Stimulated activated CD4-positive, alpha-beta T cell treated with anti-CD3 and anti-CD28 coated beads, Interleukin-1b, Interleukin-23, amount 100 ng/mL, for 4 hours (primary cell): ENCODE results near the gene FRMD5.

Source experiments
- DNase-seq, 2 donors: peaks; one replicate each; pipeline ENCODE4 v3.0.0-alpha.2; 2020; ENCODE audit warnings: low read depth in 2 of 2

FRMD5 gene

GRCh38 chr15:44160796-44161195 is 34.3 kb downstream of the FRMD5 start:
- DNase-seq = no peak

GRCh38 chr15:44159492-44159891 is 35.6 kb downstream of the FRMD5 start:
- no peak for DNase-seq

DNA sequence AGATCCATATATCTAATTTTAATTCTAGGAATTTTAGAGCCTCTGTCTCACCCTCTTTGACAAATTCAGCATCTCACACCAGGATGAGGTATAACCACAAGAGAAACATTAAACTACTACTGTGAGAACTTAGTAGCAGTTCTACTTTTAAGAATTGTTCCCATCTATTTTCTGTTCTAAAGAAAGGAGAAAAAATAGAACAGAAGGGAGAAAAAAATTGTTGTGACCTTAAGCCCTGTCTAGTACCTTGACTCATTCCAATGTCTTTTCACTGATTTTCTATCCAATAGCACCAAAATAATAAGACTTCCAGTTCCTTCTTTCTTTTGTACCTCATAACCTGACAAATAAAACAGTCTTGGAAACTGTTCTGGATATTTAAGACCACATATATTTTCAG is 37.0 kb downstream of the FRMD5 start:
- DNase-seq = no peak

GRCh38 chr15:44157679-44158078 is 37.4 kb downstream of the FRMD5 start:
- no peak for DNase-seq

GRCh38 chr15:44153352-44153751 is 41.7 kb downstream of the FRMD5 start:
- no peak for DNase-seq

DNA sequence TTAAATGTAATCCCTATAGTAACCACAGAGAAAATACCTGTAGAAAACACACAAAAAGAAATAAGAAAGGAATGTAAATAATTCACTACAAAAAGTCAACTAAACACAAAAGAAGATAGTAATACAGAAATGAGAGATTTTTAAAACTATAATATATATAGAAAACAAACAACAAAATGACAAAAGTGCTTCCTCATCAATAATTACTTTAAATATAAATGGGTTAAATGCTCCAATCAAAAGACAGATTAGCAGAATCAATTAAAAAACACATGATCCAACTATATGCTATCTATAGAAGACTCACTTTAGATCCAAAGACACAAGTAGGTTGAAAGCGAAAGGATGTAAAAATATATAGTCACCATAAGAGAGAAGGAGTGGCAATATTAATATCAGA is 45.8 kb downstream of the FRMD5 start:
- no peak for DNase-seq

DNA sequence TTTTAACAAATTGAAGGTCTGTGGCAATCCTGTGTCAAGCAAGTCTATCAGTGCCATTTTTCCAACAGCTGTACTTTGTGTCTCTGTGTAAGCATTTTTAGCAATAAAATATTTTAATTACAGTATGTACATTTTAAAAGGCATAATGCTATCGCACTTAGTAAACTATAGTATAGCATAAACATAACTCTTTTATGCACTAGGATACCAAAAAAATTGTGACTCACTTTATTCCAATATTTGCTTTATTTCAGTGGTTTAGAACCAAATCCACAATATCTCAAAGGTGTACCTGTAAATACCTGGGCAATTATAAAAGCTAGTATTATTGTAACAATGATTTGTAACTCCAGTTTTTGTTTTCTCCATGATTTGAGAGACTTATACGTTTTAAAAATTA is 46.5 kb downstream of the FRMD5 start:
- no peak for DNase-seq

GRCh38 chr15:44147636-44148035 is 47.4 kb downstream of the FRMD5 start:
- DNase-seq = no peak

GRCh38 chr15:44145495-44145894 is 49.6 kb downstream of the FRMD5 start:
- DNase-seq = no peak

GRCh38 chr15:44144992-44145391 is 50.1 kb downstream of the FRMD5 start:
- DNase-seq = no peak

DNA sequence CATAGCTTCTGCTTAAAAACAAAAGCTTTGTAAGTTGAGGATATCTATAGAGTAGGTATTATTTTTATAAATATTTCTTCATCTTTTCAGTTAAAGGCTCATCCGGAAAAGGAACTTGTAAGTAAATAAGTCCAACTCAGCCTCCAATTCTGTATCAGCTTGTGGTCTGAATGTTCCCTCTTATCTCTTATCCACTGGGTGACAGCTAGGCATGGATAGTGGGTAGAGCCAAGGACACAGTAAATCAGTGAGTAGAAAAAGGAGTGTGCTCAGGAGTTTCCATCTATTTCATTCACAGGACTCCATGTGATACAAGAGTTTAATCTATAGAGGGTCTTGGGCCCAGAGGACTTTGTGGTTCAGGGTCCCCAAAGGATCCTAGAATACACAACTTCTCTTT is 50.9 kb downstream of the FRMD5 start:
- no peak for DNase-seq

GRCh38 chr15:44137750-44138149 is 57.3 kb downstream of the FRMD5 start:
- DNase-seq = no peak

DNA sequence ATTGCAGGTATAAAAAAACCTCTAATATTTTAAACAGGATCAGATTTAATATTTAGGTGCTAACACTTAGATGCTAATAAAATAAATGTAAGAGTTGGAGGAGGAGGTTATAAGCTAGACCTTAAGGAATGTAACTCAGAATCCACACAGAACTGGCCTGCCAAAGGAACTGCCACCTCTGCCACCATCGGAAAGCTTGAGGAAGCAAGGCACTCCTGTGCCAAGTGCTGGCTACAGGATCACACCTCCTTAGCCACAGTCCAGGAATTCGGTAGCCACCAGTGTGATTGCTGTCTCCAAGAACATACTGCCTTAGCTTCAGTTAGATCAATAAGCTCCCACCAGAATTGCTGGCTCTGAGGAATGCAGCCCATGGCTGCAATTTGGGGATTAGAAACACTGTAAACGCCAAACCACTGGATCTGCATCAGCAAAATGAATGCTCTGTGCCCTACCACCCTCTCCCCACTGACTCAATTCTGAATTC is 58.0 kb downstream of the FRMD5 start:
- DNase-seq = no peak

DNA sequence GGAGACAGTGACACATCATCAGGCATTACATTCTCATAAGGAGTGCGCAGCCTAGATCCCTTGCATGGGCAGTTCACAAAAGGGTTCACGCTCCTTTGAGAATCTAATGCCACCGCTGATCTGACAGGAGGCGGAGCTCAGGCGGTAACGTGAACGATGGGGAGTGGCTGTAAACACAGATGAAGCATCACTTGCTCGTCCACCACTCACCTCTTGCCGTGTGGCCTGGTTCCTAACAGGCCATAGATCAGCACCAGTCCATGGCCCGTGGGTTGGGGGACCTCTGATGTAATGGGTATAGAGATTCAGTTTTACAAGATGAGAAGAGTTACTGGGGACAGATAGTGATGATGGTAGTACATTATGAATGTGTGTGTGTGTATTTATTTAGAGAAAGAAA is 63.0 kb downstream of the FRMD5 start:
- DNase-seq = no peak

DNA sequence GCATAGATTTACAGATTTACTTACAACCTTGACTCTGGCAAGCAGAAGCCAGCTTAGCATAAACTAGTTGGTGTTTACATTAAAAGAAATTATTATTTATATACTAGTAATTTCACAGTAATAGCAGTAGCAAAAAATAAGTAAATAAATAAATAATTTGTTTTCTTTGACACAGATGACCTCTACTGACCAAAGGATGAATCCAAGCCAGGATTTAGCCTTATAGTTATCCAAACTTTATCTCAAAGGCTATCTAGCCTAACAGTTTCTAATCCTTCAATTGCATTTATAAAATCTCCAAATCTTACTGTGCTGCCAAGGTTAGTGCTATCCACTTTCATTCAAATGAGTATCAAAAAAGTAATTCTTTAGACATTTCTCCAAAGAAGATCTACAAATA is 64.3 kb downstream of the FRMD5 start:
- no peak for DNase-seq

GRCh38 chr15:44129911-44130310 is 65.2 kb downstream of the FRMD5 start:
- no peak for DNase-seq

DNA sequence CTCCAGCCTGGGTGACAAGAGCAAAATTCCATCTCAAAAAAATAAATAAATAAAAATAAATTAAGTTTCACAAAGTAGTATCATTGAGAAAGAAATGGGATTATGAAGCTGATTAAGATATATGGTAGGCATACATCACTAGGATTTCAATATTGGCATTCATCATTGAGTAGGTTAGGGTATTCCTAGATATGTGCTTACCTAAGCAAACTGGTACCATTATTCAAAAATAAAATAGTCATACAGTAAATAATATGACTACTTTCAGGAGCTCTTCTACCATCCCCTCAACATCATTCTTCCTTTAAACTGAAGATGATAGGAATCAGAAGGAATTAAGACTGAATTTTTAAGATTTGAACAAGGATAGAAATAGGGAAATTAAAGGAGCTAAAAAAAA is 66.6 kb downstream of the FRMD5 start:
- DNase-seq = no peak

DNA sequence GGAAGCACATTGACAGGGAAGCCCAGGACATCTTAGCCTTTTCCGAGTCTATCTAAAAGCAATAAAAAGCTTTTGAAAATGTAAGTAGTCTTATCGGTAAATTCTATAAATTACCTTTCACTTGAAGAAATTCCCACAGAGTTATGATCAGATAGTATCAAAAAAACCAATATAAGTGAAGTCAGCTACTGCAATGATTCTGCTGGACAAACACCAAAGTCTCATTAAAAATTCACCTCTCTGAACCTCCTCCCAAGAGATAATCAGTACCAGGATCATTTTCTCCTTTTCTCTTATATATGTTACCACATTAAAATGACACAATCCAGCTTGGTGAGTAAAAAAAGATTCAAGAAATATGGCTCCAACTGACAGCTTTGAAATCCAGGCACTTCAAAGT is 69.2 kb downstream of the FRMD5 start:
- no peak for DNase-seq

GRCh38 chr15:44102675-44103254 is 92.3 kb downstream of the FRMD5 start:
- no peak for DNase-seq

DNA sequence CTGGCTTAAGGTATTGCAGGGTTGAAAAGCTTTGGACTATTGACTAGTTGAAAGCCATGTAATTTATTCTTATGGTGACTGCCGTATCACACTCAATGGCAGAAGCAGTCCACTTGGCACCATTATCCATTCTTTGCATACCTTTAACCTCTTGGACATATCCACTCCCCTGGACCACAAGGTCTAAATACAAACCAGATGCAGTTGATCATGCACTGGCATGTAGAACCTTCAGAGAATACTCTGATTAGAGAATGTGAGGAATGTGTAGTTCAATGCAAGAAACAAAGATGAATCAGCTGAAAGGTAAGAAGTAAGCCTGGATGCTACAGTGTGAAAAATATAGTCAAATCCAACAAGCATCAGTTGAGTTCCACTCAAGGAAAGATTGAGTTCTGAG is 93.1 kb downstream of the FRMD5 start:
- DNase-seq = no peak

- no peak for DNase-seq
Observed at GRCh38 chr15:44101286-44101685, 93.8 kb downstream of the FRMD5 start.

DNA sequence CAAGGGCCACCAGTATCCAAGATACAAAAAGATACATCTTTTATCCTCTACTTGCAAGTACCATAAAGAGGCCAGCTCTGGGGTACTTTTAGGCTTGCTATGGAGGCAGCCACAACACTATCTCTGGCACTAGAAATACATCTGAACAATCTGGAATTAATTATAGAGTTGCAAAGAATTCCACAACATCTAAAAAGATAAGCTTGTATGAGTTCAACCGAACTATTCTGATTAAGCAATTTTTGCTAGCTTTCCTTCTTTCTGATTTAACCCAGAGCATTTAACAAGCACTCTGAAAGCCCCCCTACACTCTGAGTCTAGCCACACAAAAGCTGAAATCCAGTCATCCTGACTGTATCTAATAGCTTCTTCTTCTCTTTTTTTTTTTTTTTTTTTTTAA is 95.4 kb downstream of the FRMD5 start:
- no peak for DNase-seq

DNA sequence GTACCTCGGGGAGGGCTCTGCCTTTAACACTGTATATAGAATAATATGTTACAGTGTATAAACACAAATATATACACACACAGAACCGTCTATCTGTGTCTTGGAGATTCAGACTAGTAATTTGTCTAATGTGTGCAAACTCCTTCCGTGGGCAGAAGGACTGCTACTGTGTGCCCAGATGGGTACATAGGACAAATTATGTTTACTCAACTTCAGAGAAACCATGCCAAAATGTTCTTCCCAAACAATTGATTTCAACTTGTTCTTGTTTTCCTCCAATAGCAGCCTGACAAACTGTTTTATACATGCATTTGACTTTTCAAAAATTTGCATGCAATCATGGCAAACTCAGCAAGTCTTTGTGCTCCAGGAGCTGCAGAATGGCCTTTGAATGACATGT is 97.5 kb downstream of the FRMD5 start:
- no peak for DNase-seq

GRCh38 chr15:44096596-44096995 is 98.5 kb downstream of the FRMD5 start:
- DNase-seq = no peak
